Lung (tissue), 12 donors: Measurements from ENCODE around the gene GABRG3. TPM values are rescaled to one million over a fixed set of nuclear protein-coding genes. Genes with fewer than 3 reads are reported as not detected.

Source experiments
- ATAC-seq: fragments of 200-7000 bp; cut with Tn5 transposase; one replicate; pipeline ENCODE4 v1.9.1; 2020; ENCODE audit warnings: moderate number of reproducible peaks; ENCODE audit not compliant: insufficient read depth, low FRiP score
- DNase-seq, 3 donors: peaks; one replicate each; pipeline ENCODE4 v3.0.0-alpha.2; 2013 to 2017
- H3K27ac ChIP-seq, 2 donors: one replicate each; pipeline ENCODE4 v1.5.1; 2013; ENCODE audit warnings: mild to moderate bottlenecking in 2 of 2, moderate library complexity in 2 of 2, control low read depth in 1 of 2, inconsistent platforms in 1 of 2, low read depth in 1 of 2, low read length in 1 of 2
- H3K27me3 ChIP-seq, 3 donors: one replicate each; pipeline ENCODE4 v1.5.1; 2013; ENCODE audit warnings: low read length in 2 of 3; ENCODE audit not compliant: control insufficient read depth in 3 of 3, insufficient read depth in 3 of 3
- H3K36me3 ChIP-seq, 4 donors: one replicate each; pipeline ENCODE4 v1.5.1; 2013; ENCODE audit warnings: low read length in 4 of 4, mild to moderate bottlenecking in 1 of 4, moderate library complexity in 1 of 4; ENCODE audit not compliant: control insufficient read depth in 4 of 4, insufficient read depth in 4 of 4
- H3K4me1 ChIP-seq, 5 donors: one replicate each; pipeline ENCODE4 v1.5.1; 2013; ENCODE audit warnings: low read length in 5 of 5, mild to moderate bottlenecking in 2 of 5, moderate library complexity in 1 of 5; ENCODE audit not compliant: control insufficient read depth in 5 of 5, insufficient read depth in 5 of 5
- H3K4me3 ChIP-seq: one replicate; pipeline ENCODE4 v1.5.1; 2013; ENCODE audit warnings: mild to moderate bottlenecking, control low read depth, moderate library complexity
- H3K9ac ChIP-seq, 2 donors: one replicate each; pipeline ENCODE4 v1.5.1; 2013; ENCODE audit warnings: low read length in 2 of 2, control low read depth in 1 of 2; ENCODE audit not compliant: insufficient read depth in 1 of 2
- H3K9me3 ChIP-seq, 4 donors: one replicate each; pipeline ENCODE4 v1.5.1; 2013; ENCODE audit warnings: low read length in 3 of 4, mild to moderate bottlenecking in 1 of 4, moderate library complexity in 1 of 4; ENCODE audit not compliant: control insufficient read depth in 4 of 4, insufficient read depth in 3 of 4
- CTCF ChIP-seq: IDR thresholded peaks from 2 replicates; pipeline ENCODE4 v1.5.1; 2012; ENCODE audit warnings: mild to moderate bottlenecking; ENCODE audit errors: control extremely low read depth, extremely low read depth
- WGBS, 2 donors: extraction: QIAGEN DNeasy Blood & Tissue Kit; methylation state at CpG; one replicate each; pipeline ENCODE4 v1.1.7; 2013; 5-methylcytosine and 5-hydroxymethylcytosine counted together
- polyA plus RNA-seq, 2 donors: library from polyadenylated mRNA; stranded (reverse); fragments of 200-250 nt; gene quantifications; one replicate each; pipeline ENCODE4 v1.2.1, GENCODE V29; 2013
- total RNA-seq, 2 donors: library from RNA; depleted of rRNA in 1 of 2; stranded (reverse); fragments of >200 nt in 1 of 2; gene quantifications; one replicate each; pipeline ENCODE4 v1.2.1, GENCODE V29; 2014 to 2021
- donor health status: control.
- donor health status: control.
- donor health status: Bipolar disorder and iron deficiency.
- donor health status: healthy.
- donor health status: DM: yes; HTN: yes; CAD: no.

The GABRG3 gene
- total and polyA plus RNA-seq, 4 donors: 16.9 TPM; not detected in 3

- H3K9me3 ChIP-seq: peaks cover 0 to 8% (median under 1%) of the 10 kb centered on the region in 4 donors
- no peaks in the 10 kb centered on the region for H3K27me3 ChIP-seq
- no peak for TF ChIP-seq CTCF
- no peak for DNase-seq
- no peak overlapping the region for H3K27ac ChIP-seq
- peak overlapping the region in 1 of 2 donors; percentile 1 for H3K9ac ChIP-seq
- peaks cover 0 to 14% (median 7%) of the 10 kb centered on the region in 5 donors for H3K4me1 ChIP-seq
- H3K4me3 ChIP-seq: no peak overlapping the region
- no peak for ATAC-seq
- H3K36me3 ChIP-seq: no peaks in the 10 kb centered on the region
- WGBS, 2 donors: 89 to 91% methylated on average over 5 of the region's 5 CpGs
Observed at GRCh38 chr15:27448234-27448633, 477.3 kb downstream of the GABRG3 start.

GRCh38 chr15:27448986-27449385 is 478.0 kb downstream of the GABRG3 start:
- Histone ChIP-seq H3K9me3 (peaks cover 0 to 8% (median 2%) of the 10 kb centered on the region in 4 donors), H3K27me3 (no peaks in the 10 kb centered on the region), H3K9ac (no peak overlapping the region), H3K4me3 (no peak overlapping the region), H3K36me3 (no peaks in the 10 kb centered on the region), H3K27ac (no peak overlapping the region), H3K4me1 (peaks cover 0 to 15% (median 7%) of the 10 kb centered on the region in 5 donors)
- WGBS, 2 donors: 33 to 62% methylated on average over 4 of the region's 4 CpGs
- ATAC-seq (no peak), DNase-seq (peak in 2 of 3 donors; percentile 43 to 55)
- no peak for TF ChIP-seq CTCF

DNA sequence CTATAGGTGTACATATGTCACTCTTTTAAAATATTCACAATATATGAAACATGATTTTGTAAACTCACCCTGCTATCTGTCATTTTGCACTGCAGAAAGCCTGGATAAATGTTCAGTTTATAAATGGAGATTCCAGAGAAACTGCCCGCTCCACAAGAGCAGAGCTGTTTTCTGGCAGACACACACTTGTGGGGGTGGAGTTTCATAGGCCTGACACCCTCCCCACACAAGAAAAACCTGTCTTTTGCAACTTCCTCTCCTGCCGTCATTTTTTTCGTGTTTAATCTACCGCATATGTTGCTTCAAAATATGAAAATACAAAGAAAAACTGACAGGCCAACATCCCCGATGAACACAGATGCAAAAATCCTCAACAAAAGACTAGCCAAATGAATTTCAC is 479.0 kb downstream of the GABRG3 start:
- no peak for TF ChIP-seq CTCF
- Histone ChIP-seq H3K27me3 (no peaks in the 10 kb centered on the region), H3K4me3 (no peak overlapping the region), H3K36me3 (no peaks in the 10 kb centered on the region), H3K9ac (no peak overlapping the region), H3K9me3 (peaks cover 0 to 8% (median 2%) of the 10 kb centered on the region in 4 donors), H3K4me1 (peaks cover 0 to 22% (median 7%) of the 10 kb centered on the region in 5 donors), H3K27ac (no peak overlapping the region)
- ATAC-seq (no peak), DNase-seq (peak in 2 of 3 donors; percentile 11 to 35)
- 50 to 61% methylated on average over 5 of the region's 5 CpGs for WGBS, 2 donors
